SH-SY5Y (cell line): Measurements from ENCODE around the gene INF2.

Source experiments
- GATA2 ChIP-seq: IDR thresholded peaks from 2 replicates; pipeline ENCODE4 v1.6.1; 2011; ENCODE audit warnings: mild to moderate bottlenecking, low read depth, low read length
- GATA3 ChIP-seq: IDR thresholded peaks from 2 replicates; pipeline ENCODE4 v1.6.1; 2011; ENCODE audit warnings: low read depth, mild to moderate bottlenecking, low read length, moderate library complexity

- TF ChIP-seq GATA2 (no peak), GATA3 (no peak)
Measured at GRCh38 chr14:104707608-104708595, 18.5 kb downstream of the INF2 start.
